Dedifferentiated amniotic fluid mesenchymal stem cell (primary cell): ENCODE measurements around the gene MLC1.

Source experiments
- DNase-seq: peaks from one replicate; pipeline ENCODE4 v3.0.0-alpha.2; 2016; ENCODE audit errors: extremely low spot score

The MLC1 gene

GRCh38 chr22:50035976-50036724, 49.1 kb downstream of the MLC1 start:
- DNase-seq: no peak

- DNase-seq: no peak
Measured at GRCh38 chr22:50035131-50035881, 49.9 kb downstream of the MLC1 start.

GRCh38 chr22:50034126-50035081, 50.8 kb downstream of the MLC1 start:
- no peak for DNase-seq

- no peak for DNase-seq
Measured at GRCh38 chr22:50032941-50033601, 52.2 kb downstream of the MLC1 start.

- no peak for DNase-seq
Measured at GRCh38 chr22:50032109-50032871, 52.9 kb downstream of the MLC1 start.

- no peak for DNase-seq
Measured at GRCh38 chr22:50031189-50032091, 53.8 kb downstream of the MLC1 start.

GRCh38 chr22:50030297-50031188, 54.7 kb downstream of the MLC1 start:
- peak; percentile 38 for DNase-seq

- no peak for DNase-seq
Measured at GRCh38 chr22:50027639-50028537, 57.3 kb downstream of the MLC1 start.

- no peak for DNase-seq
Measured at GRCh38 chr22:50025993-50026392, 59.2 kb downstream of the MLC1 start.

GRCh38 chr22:50022171-50022819, 62.9 kb downstream of the MLC1 start:
- DNase-seq: no peak

GRCh38 chr22:50020606-50021005, 64.6 kb downstream of the MLC1 start:
- no peak for DNase-seq

- DNase-seq: no peak
Measured at GRCh38 chr22:50019316-50019715, 65.9 kb downstream of the MLC1 start.

GRCh38 chr22:50018608-50019285, 66.5 kb downstream of the MLC1 start:
- DNase-seq: no peak

- DNase-seq: no peak
Measured at GRCh38 chr22:50017701-50018224, 67.5 kb downstream of the MLC1 start.

- no peak for DNase-seq
Measured at GRCh38 chr22:50016988-50017700, 68.1 kb downstream of the MLC1 start.
